ENCODE measurements around the gene PSD2.

GRCh38 chr5:139806726-139807646 is 11.4 kb downstream of the PSD2 start:
- TF ChIP-seq, protein P1, sequence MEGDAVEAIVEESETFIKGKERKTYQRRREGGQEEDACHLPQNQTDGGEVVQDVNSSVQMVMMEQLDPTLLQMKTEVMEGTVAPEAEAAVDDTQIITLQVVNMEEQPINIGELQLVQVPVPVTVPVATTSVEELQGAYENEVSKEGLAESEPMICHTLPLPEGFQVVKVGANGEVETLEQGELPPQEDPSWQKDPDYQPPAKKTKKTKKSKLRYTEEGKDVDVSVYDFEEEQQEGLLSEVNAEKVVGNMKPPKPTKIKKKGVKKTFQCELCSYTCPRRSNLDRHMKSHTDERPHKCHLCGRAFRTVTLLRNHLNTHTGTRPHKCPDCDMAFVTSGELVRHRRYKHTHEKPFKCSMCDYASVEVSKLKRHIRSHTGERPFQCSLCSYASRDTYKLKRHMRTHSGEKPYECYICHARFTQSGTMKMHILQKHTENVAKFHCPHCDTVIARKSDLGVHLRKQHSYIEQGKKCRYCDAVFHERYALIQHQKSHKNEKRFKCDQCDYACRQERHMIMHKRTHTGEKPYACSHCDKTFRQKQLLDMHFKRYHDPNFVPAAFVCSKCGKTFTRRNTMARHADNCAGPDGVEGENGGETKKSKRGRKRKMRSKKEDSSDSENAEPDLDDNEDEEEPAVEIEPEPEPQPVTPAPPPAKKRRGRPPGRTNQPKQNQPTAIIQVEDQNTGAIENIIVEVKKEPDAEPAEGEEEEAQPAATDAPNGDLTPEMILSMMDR (IDR thresholded peaks at IDR 0.05; ENCODE audit: low read depth, low read length, missing input control) = no peak
- TF ChIP-seq JUND (IDR thresholded peaks at IDR 0.05) (no peak), RAD21 (IDR thresholded peaks at IDR 0.05) (no peak), GABPA (IDR thresholded peaks at IDR 0.05 in 1 of 2, conservative IDR thresholded peaks at IDR 0.05 in 1 of 2) (no peak)
